Psoas muscle (tissue), 8 donors: Measurements from ENCODE around the gene ARFGEF3. TPM values are rescaled to one million over a fixed set of nuclear protein-coding genes. Genes with fewer than 3 reads are reported as not detected.
"Not testable (repeated sequence)": the region's sequence is repeated elsewhere in the genome, so short reads cannot be mapped to it uniquely, and the experiment has no call there.

ENCODE experiments used
- ATAC-seq, 4 donors: fragments of 200-7000 bp; cut with Tn5 transposase; one replicate each; pipeline ENCODE4 v1.9.1; 2020; ENCODE audit warnings: moderate library complexity in 3 of 4, mild to moderate bottlenecking in 2 of 4
- DNase-seq, 2 donors: peaks; one replicate each; pipeline ENCODE4 v3.0.0-alpha.2; 2020
- H3K27ac ChIP-seq: fragments of 200-600 bp; one replicate; pipeline ENCODE4 v1.8.0; 2022
- H3K27me3 ChIP-seq, 3 donors: fragments of 200-600 bp in 1 of 3; one replicate each; pipeline versions ENCODE4 v1.6.1 to v1.8.0; 2013 to 2022; ENCODE audit warnings: low read length in 2 of 3, mild to moderate bottlenecking in 2 of 3, moderate library complexity in 1 of 3; ENCODE audit not compliant: insufficient read depth in 3 of 3
- H3K36me3 ChIP-seq, 2 donors: fragments of 200-600 bp in 1 of 2; one replicate each; pipeline versions ENCODE4 v1.6.1 to v1.8.0; 2013 to 2022; ENCODE audit warnings: low read depth in 1 of 2, mild to moderate bottlenecking in 1 of 2, moderate library complexity in 1 of 2; ENCODE audit not compliant: insufficient read depth in 1 of 2
- H3K4me1 ChIP-seq: fragments of 200-600 bp; one replicate; pipeline ENCODE4 v1.8.0; 2022
- H3K4me3 ChIP-seq: fragments of 200-600 bp; one replicate; pipeline ENCODE4 v1.8.0; 2022; ENCODE audit warnings: mild to moderate bottlenecking
- H3K9me3 ChIP-seq: fragments of 200-600 bp; one replicate; pipeline ENCODE4 v1.8.0; 2022
- WGBS, 3 donors: extraction: QIAGEN DNeasy Blood & Tissue Kit; methylation state at CpG; one replicate each; pipeline versions ENCODE4 v1.1.6 to v1.1.7; 2013; 5-methylcytosine and 5-hydroxymethylcytosine counted together
- intact Hi-C, 2 donors: fragments of 100-400 bp; cut with DNase I; formaldehyde crosslinking; loops; one replicate each; pipeline versions ENCODE4 v1.11.0 to v1.14.2; 2022
- polyA plus RNA-seq, 3 donors: library from polyadenylated mRNA; stranded (reverse); fragments of 200-250 nt; gene quantifications; one replicate each; pipeline ENCODE4 v1.2.3, GENCODE V29; 2013
- total RNA-seq, 4 donors: library from RNA; stranded (reverse); fragmentation: NEBNext Ultra II Directional in 2 of 4; extraction: Animal tissue kit (Norgen Biotek cat#: 25700) in 2 of 4; gene quantifications; one replicate each; pipeline versions ENCODE4 v1.2.1 to v1.2.4, GENCODE V29; 2021 to 2023
- TF ChIP-seq, protein P1 (sequence below): fragments of 200-600 bp; IDR thresholded peaks from one replicate; pipeline ENCODE4 v1.8.0; 2022; ENCODE audit warnings: antibody characterized with exemption
- donor health status: healthy with polysubstance abuse.
- donor health status: DM: no; HTN: no; CAD: no; lungs with moderate emphysema.
- donor health status: Bipolar disorder and iron deficiency.
- donor health status: healthy.
- donor health status: DM: yes; HTN: yes; CAD: no.
- donor health status: DM: no; HTN: no; CAD: no.
- donor health status: DM: no; HTN: no; CAD: no.
- donor health status: DM: yes; HTN: yes; CAD: no.

ARFGEF3 gene
- total and polyA plus RNA-seq, 7 donors: 0.20 to 18.4 (median 0.38) TPM

DNA sequence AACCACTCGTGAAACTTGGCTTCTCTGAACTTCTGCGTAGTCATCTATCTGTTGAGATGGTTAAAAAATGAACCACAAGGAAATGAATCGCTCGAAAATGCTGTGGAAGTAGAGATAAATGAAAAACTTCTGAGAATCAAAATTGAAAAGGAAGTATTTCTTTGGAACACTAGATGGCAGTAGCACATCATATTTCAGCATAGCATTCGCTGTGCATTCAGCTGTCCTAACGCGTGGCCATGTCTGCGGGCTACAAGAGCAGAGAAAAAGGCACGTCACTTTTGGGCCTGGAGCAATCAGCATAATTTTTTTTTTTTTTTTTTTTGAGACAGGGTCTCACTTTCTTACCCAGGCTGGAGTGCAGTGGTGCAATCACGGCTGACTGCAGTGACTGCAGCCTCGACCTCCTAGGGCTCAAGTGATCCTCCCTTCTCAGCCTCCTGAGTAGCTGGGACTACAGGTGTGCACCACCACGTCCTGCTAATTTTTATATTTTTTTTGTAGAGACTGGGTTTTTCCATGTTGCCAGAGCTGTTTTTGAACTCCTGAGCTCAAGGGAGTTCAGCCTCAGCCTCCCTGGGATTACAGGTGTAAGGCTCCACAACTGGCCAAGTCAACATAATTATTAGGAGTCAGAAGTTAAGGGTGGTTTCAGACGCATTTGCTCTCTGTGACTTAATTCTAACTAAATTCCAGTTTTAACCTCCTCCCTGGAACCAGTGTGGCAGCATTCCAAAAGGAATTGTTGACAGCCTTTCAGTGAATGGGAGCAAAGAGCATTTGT lies 45.7 kb upstream of the ARFGEF3 start:
- WGBS, 3 donors: 20 to 21% (median 21%) methylated on average over 13 of the region's 13 CpGs
- Histone ChIP-seq H3K27me3 (peaks cover 0 to 9% (median 7%) of the 10 kb centered on the region in 3 donors), H3K9me3 (no peaks in the 10 kb centered on the region), H3K4me3 (no peak overlapping the region), H3K27ac (no peak overlapping the region), H3K4me1 (peaks cover 2% of the 10 kb centered on the region), H3K36me3 (no peaks in the 10 kb centered on the region)
- intact Hi-C loops: loop anchor here (2.0 to 10.0 kb wide), 7 partner anchors 166 to 651 kb away; partner anchors contain the start of gene HEBP2 (in 2 of the 2)
- DNase-seq: peak; percentile 26 to 66
- ATAC-seq: peak; percentile 76 to 96 (median 89)
- TF ChIP-seq, protein P1, sequence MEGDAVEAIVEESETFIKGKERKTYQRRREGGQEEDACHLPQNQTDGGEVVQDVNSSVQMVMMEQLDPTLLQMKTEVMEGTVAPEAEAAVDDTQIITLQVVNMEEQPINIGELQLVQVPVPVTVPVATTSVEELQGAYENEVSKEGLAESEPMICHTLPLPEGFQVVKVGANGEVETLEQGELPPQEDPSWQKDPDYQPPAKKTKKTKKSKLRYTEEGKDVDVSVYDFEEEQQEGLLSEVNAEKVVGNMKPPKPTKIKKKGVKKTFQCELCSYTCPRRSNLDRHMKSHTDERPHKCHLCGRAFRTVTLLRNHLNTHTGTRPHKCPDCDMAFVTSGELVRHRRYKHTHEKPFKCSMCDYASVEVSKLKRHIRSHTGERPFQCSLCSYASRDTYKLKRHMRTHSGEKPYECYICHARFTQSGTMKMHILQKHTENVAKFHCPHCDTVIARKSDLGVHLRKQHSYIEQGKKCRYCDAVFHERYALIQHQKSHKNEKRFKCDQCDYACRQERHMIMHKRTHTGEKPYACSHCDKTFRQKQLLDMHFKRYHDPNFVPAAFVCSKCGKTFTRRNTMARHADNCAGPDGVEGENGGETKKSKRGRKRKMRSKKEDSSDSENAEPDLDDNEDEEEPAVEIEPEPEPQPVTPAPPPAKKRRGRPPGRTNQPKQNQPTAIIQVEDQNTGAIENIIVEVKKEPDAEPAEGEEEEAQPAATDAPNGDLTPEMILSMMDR: peak; percentile 78

DNA sequence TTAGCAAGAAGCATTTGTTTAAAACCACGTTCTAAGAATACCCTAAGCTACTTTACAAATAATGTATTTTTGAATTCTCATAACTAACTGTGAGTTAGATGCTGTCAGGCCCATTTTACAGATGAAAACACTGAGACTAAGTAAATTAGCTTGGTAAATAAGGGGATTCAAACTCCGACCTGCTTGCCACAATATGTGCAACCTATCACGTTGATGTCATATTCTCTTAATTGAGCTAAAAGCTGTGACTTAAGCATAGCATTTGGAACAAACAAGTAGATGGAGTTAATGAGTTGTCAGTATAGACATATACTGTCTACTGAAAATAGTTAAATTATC lies 45.1 kb upstream of the ARFGEF3 start:
- TF ChIP-seq, protein P1: no peak

DNA sequence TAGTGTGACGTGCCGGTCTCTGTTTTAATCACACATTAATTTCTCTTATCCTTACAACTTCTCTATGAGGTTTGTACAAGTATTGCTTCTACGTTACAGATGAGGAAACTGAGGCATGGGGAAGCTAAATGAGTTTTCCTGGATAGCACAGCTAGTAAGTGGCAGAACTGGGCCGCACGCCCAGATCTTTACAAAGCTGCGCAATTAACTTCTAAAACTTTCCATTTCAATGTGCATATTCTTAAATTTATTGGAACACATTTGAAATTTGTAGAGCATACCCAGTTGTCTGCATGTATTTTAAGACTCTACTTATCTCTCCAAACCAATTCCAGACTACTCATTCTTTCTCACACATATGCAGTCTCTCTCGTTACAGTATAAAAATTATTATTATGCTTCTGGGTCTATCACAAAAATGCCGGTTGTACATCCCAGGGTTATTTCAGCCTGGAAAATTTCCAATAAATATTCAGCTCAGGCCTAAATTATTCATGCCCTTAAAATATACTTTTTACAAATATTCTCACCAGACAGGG lies 44.3 kb upstream of the ARFGEF3 start:
- Histone ChIP-seq H3K9me3 (no peaks in the 10 kb centered on the region), H3K4me3 (no peak overlapping the region), H3K27me3 (peaks cover 0 to 16% (median 7%) of the 10 kb centered on the region in 3 donors), H3K4me1 (peaks cover 2% of the 10 kb centered on the region), H3K27ac (no peak overlapping the region), H3K36me3 (no peaks in the 10 kb centered on the region)
- WGBS, 3 donors: 80 to 89% (median 85%) methylated on average over 8 of the region's 8 CpGs
- DNase-seq: no peak
- intact Hi-C loops: loop anchor here (2.0 to 10.0 kb wide), 5 partner anchors 165 to 473 kb away; partner anchors contain the start of gene HEBP2 (in 1 of the 2)
- no peak for ATAC-seq
- TF ChIP-seq, protein P1: no peak

More for the DNA sequence above, 45.1 kb upstream of the ARFGEF3 start:
- DNase-seq (no peak), ATAC-seq (no peak)
- no peak overlapping the region for H3K27ac ChIP-seq
- 66 to 74% (median 67%) methylated on average over 3 of the region's 3 CpGs for WGBS, 3 donors
- no peaks in the 10 kb centered on the region for H3K36me3 ChIP-seq
- intact Hi-C loops: loop anchor here (2.0 to 10.0 kb wide), 5 partner anchors 166 to 474 kb away; partner anchors contain the start of gene HEBP2 (in 1 of the 2)
- peaks cover 2% of the 10 kb centered on the region for H3K4me1 ChIP-seq
- no peaks in the 10 kb centered on the region for H3K9me3 ChIP-seq
- H3K4me3 ChIP-seq: no peak overlapping the region
- H3K27me3 ChIP-seq: peaks cover 0 to 10% (median 7%) of the 10 kb centered on the region in 3 donors

DNA sequence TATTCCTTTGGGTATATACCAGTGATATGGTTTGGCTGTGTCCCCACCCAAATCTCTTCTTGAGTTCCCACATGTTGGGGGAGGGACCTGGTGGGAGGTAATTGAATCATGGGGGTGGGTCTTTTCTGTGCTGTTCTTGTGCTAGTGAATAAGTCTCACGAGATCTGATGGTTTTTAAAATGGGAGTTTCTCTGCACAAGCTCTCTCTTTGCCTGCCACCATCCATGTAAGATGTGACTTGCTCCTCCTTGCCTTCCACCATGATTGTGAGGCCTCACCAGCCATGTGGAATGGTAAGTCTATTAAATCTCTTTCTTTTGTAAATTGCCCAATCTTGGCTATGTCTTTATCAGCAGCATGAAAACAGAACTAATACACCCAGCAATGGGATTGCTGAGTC lies 42.5 kb upstream of the ARFGEF3 start:
- H3K27me3 ChIP-seq: peaks cover 2 to 16% (median 3%) of the 10 kb centered on the region in 3 donors
- WGBS, 3 donors: 92 to 94% (median 92%) methylated on average over 1 of the region's 1 CpG
- H3K4me3 ChIP-seq, ATAC-seq, DNase-seq, H3K36me3 ChIP-seq, H3K4me1 ChIP-seq, H3K9me3 ChIP-seq, H3K27ac ChIP-seq: not testable (repeated sequence)
- intact Hi-C loops: loop anchor here (5.0 to 10.0 kb wide), 4 partner anchors 163 to 393 kb away; partner anchors contain the start of gene HEBP2 (in 1 of the 2)

DNA sequence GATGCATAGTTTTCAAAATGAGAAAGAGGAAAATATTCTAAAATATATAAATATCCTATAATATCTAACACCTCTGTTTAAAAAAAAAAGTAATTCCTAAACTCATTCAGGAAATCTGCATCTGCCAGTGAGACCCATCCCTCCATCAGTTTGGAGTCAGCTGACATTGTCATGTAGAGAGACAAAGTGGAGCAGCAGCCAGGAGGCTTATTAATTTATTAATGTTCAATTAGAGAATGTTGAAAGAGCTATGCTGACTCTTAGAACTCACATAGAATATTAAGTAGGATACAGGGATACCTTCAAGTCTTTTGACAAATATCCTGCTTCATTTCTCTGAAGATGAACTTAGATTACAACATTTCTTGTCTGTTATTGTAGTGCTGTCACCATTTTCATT lies 41.8 kb upstream of the ARFGEF3 start:
- TF ChIP-seq, protein P1: no peak
- H3K4me1 ChIP-seq: peaks cover 2% of the 10 kb centered on the region
- no peak overlapping the region for H3K4me3 ChIP-seq
- no peak overlapping the region for H3K27ac ChIP-seq
- no peaks in the 10 kb centered on the region for H3K9me3 ChIP-seq
- no peaks in the 10 kb centered on the region for H3K36me3 ChIP-seq
- DNase-seq (no peak), ATAC-seq (no peak)
- peaks cover 2 to 12% (median 3%) of the 10 kb centered on the region in 3 donors for H3K27me3 ChIP-seq
- intact Hi-C loops: loop anchor here (5.0 to 10.0 kb wide), 4 partner anchors 162 to 392 kb away; partner anchors contain the start of gene HEBP2 (in 1 of the 2)
